HL-60/S4 (cell line): Measurements from ENCODE around the gene PFDN2.

Source experiments
- in situ Hi-C: fragments of 300-500 bp; cut with MboI; formaldehyde crosslinking; loops from 2 replicates; pipeline ENCODE4 v1.14.3; 2022; ENCODE audit warnings: low sequenced_read_pairs

The PFDN2 gene

GRCh38 chr1:161106431-161106830, 11.4 kb downstream of the PFDN2 start:
- in situ Hi-C loops: loop anchor here (10.0 kb wide), 1 partner anchor 422 kb away; no protein-coding TSS in a partner anchor

- in situ Hi-C loops: loop anchor here (10.0 kb wide), 1 partner anchor 416 kb away; no protein-coding TSS in a partner anchor
Observed at GRCh38 chr1:161100556-161100955, 17.3 kb downstream of the PFDN2 start.

- in situ Hi-C loops: no loop called here
Observed at GRCh38 chr1:161099090-161099802, 18.6 kb downstream of the PFDN2 start.

GRCh38 chr1:161098210-161099068, 19.4 kb downstream of the PFDN2 start, which contains the start of gene KLHDC9:
KLHDC9 (plus strand) TSS chr1:161098361; CDS start chr1:161098536, 175 bp downstream.
- in situ Hi-C loops: no loop called here

- in situ Hi-C loops: no loop called here
Observed at GRCh38 chr1:161096530-161096929, 21.3 kb downstream of the PFDN2 start.

GRCh38 chr1:161096015-161096414, 21.8 kb downstream of the PFDN2 start:
- in situ Hi-C loops: no loop called here

- in situ Hi-C loops: no loop called here
Observed at GRCh38 chr1:161095230-161095629, 22.6 kb downstream of the PFDN2 start.

- in situ Hi-C loops: no loop called here
Observed at GRCh38 chr1:161094481-161094880, 23.4 kb downstream of the PFDN2 start.

- in situ Hi-C loops: no loop called here
Observed at GRCh38 chr1:161092621-161093028, 25.2 kb downstream of the PFDN2 start.

- in situ Hi-C loops: no loop called here
Observed at GRCh38 chr1:161091796-161092507, 25.9 kb downstream of the PFDN2 start.

GRCh38 chr1:161091093-161091492, 26.7 kb downstream of the PFDN2 start:
- in situ Hi-C loops: no loop called here

- in situ Hi-C loops: no loop called here
Observed at GRCh38 chr1:161090617-161091016, 27.2 kb downstream of the PFDN2 start.

GRCh38 chr1:161089938-161090337, 27.9 kb downstream of the PFDN2 start:
- in situ Hi-C loops: loop anchor here (10.0 kb wide), 1 partner anchor 95 kb away; no protein-coding TSS in a partner anchor

- in situ Hi-C loops: loop anchor here (10.0 kb wide), 1 partner anchor 95 kb away; no protein-coding TSS in a partner anchor
Observed at GRCh38 chr1:161089251-161089924, 28.4 kb downstream of the PFDN2 start, which contains the start of gene NECTIN4. NECTIN4 (minus strand) TSS chr1:161089558; CDS start chr1:161089296, 262 bp downstream.

GRCh38 chr1:161088587-161089110, 29.2 kb downstream of the PFDN2 start:
- in situ Hi-C loops: loop anchor here (10.0 kb wide), 1 partner anchor 94 kb away; no protein-coding TSS in a partner anchor

- in situ Hi-C loops: loop anchor here (10.0 kb wide), 1 partner anchor 92 kb away; no protein-coding TSS in a partner anchor
Observed at GRCh38 chr1:161086457-161086856, 31.4 kb downstream of the PFDN2 start.

GRCh38 chr1:161085165-161085564, 32.7 kb downstream of the PFDN2 start:
- in situ Hi-C loops: loop anchor here (10.0 kb wide), 1 partner anchor 90 kb away; no protein-coding TSS in a partner anchor

- in situ Hi-C loops: loop anchor here (10.0 kb wide), 1 partner anchor 90 kb away; no protein-coding TSS in a partner anchor
Observed at GRCh38 chr1:161084597-161084988, 33.2 kb downstream of the PFDN2 start.

GRCh38 chr1:161083748-161084596, 33.9 kb downstream of the PFDN2 start:
- in situ Hi-C loops: loop anchor here (10.0 kb wide), 1 partner anchor 89 kb away; no protein-coding TSS in a partner anchor
